GM21737 (cell line): ENCODE measurements around the gene ELMO3.

Experiments used
- ATAC-seq: cut with Tn5 transposase; IDR thresholded peaks from one replicate; pipeline ENCODE4 v1.9.1; 2021; ENCODE audit warnings: mild to moderate bottlenecking, moderate library complexity; ENCODE audit not compliant: unreplicated experiment

Gene ELMO3

DNA sequence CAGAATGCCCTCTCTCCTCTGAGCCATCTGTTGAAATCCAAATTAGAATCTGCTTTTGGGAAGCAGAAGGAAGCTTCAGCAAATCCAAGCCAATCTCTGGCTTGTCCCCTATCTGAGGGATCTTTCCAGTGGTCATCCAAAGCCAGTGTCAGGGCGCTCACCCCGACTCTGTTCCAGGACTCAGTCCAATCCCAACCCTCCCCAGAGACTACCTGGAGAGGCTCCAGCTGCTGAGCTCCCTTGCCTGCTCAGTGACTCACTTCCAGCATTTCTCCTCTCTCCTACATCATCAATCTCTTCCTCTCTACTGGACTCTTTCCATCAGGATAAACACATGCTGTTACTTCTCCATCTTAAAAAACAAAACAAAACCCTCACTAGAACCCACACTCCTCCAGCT is 17.6 kb upstream of the ELMO3 start:
- no peak for ATAC-seq

DNA sequence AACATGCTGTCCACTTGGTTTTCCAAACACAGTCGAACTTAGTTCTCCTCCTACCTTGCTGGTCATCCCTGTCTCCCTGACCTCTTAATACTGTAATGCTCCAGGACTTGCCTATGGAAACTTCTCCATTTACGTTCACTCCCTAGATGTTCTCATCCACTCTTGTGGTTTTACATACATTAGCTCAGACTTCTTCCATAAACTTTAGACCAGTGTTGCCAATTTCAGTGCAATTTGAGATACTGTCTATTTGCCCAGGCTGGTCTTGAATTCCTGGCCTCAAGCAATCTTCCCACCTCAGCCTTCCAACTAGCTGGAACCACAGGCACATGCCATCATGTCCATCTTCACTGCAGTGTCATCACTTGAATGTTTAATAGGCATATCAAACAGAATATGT is 16.6 kb upstream of the ELMO3 start:
- ATAC-seq, result no peak

DNA sequence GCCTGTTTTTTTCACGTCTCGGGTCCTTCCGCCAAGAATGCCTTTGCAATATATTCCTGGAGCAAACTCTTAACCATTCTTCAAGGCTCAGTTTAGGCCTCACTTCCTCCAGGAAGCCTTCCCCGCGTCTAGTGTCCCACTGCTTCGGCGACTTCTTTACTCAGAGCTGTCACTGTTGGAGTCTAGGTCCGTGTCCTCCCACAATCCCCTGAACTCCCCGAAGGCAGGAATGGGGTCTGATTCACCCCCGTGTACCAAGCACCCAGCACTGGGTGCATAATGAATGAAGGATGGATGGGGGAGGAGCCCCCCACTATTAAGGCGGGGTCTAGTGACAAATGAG is 15.7 kb upstream of the ELMO3 start:
- no peak for ATAC-seq

DNA sequence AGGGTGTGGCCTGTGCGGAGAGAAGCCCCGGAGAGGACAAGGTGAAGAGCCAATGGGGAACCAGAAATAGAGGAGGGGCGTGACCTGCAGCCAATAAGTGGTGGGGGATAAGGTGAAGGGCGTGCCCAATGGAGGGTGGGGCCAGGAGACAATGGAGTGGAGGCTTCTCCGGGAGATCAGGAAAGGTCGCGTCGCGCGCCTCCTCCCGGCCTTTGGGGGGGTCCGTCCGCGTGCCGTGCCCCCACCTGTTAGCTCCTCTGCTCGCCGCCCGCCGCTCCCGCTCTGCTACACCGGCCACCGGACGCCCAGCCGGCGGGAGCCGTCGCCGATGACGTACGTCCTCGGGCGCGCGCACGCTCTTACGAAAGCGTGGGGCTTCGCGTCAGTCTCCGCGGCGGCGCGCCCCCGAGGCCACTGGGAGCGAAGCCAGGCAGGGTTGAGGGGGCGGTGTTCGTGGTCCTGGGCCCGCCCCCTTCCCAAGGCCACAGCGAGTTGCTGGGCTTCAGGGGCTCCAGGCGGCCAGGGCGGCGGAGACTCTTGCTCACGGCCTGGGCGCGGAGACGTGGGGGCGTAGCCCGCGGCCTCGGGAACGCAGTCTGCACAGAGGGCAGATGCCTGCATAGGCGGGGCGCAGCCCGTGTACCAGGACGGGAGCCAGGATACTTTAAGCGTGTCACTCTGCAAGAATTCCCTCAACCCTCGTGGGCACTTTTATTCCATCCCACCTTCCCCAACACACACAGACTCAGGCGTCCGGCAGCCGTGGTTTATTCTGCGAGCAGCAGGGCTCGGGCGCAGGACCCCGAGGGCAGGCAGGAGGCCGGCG is 15.1 kb upstream of the ELMO3 start, which contains the start of gene MATCAP1:
Gene MATCAP1 (minus strand): TSS at position 337 of the 826 bp plus-strand sequence. CDS start 3,353 bp downstream, outside the sequence.
- peak; percentile 85 for ATAC-seq

- peak; percentile 9 for ATAC-seq
These were observed 14.4 kb upstream of the ELMO3 start for GRCh38 chr16:67184453-67184994.

GRCh38 chr16:67184995-67185650 is 13.8 kb upstream of the ELMO3 start:
- peak; percentile 27 for ATAC-seq

- ATAC-seq, result no peak
These were observed 13.2 kb upstream of the ELMO3 start for GRCh38 chr16:67185651-67186134.

DNA sequence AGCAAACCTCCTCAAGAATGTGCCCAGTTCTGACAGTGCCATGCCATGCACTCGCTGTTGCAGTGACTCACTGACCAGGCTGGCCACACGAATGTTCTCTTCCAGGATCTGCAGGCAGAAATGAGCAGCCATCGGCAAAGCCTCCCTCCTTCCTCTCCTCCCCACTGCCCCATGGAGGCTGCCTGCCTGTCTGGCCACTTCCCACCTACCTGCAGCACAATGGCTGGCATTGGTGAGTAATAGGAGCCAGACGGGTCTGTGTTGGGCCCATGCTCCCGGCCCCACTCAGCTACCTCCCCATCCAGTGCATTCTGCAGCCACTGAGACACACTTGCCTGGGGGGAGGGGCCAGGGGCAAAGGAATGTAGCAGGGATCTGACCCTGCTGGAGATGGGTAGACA is 12.4 kb upstream of the ELMO3 start:
- ATAC-seq, result no peak

- no peak for ATAC-seq
These were observed 11.6 kb upstream of the ELMO3 start for GRCh38 chr16:67187175-67187890.

DNA sequence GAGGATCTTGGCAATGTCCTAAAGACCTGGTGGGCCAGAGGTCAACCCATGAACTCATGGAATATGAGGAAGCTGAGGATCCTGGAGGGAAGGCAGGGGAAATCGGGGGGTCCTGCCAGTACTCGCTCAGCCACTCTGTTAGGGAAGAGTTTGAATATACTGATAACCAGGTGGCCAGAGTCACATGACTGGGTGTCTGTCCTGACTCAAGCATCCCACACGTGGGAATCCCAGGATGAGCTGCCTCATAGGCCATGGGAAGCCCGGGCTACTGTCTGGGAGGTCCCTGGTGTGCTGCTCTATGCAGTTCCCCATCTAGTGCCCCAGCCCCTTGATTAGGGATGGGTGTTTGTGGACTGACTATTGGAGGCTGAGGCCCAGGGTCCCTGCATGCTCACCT is 10.6 kb upstream of the ELMO3 start:
- ATAC-seq, result no peak

- no peak for ATAC-seq
These were observed 10.1 kb upstream of the ELMO3 start for GRCh38 chr16:67188798-67189197.

DNA sequence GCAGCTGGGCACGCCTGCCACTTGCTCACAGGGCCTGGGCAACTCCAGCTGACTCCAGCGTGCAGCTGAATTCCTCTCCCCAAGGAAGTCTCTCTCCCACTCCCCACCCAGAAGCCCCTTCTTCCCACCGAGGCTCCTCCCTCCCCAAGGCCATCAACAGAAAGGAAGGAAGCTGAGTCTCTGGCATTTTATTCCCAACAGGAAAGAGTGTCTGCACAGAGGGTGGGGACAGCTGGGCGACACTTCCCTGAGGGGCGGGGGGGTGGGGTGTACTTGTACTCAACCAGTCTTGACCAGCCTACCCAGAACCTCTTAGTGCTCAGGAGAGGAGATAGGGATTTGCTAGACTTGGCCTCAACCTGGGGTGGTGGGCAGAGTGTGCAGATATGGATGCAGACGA is 8.9 kb upstream of the ELMO3 start, which contains the start of gene EXOC3L1:
Gene EXOC3L1 (minus strand): TSS at position 96 of the 400 bp plus-strand sequence. CDS start 460 bp downstream, outside the sequence.
- ATAC-seq, result no peak

- ATAC-seq, result no peak
These were observed 8.2 kb upstream of the ELMO3 start for GRCh38 chr16:67190448-67191399.

DNA sequence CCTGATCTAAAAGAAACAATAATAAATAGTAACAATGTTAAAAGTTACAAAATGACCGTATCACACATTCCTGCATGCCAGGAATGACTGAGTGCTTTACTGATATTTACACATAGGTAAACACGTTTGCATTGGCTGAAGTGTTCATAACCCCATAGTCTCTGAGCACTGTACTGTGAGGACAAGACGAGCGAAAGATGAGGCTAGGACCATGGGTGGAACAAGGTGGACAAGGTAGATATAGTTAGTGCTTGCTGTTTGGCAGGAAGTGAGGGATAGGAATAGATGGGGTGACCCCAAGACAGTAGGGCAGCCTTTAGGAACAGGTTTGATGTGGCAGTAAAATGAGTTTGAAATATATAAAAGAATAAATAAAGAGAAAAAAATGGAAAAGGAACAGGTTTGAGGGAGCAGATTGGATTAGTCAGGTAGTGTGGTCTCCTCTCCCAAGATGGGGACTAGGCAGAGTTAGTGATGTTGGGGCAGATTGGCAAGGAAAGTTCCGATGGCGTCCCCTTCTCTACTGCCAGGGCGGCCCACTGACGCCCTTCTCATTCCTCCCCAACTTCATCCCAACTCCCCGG is 7.4 kb upstream of the ELMO3 start:
- ATAC-seq, result no peak

- peak; percentile 83 for ATAC-seq
These were observed 6.8 kb upstream of the ELMO3 start, which contains the start of gene E2F4 for GRCh38 chr16:67191995-67192681. Gene E2F4, plus strand, starts transcription at chr16:67192155. Its CDS starts 73 bp downstream, at chr16:67192228.

DNA sequence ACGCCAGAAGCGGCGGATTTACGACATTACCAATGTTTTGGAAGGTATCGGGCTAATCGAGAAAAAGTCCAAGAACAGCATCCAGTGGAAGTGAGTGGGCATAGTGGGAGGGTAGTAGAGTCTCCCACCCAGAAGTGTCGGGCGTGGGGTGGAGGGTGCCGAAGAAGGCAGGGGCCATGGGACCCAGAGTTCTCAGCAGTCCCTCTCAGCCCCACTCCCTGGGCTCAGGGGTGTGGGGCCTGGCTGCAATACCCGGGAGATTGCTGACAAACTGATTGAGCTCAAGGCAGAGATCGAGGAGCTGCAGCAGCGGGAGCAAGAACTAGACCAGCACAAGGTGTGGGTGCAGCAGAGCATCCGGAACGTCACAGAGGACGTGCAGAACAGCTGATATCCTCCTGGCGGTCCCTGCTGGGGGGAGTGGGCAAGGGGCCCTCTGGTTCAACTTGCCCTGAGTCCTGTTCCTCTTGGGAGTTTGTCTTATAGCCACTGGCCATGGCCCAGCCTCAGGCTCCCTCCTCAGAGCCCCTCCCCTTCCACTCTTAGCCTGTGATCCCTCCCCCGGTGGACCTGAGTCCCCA is 6.1 kb upstream of the ELMO3 start:
- no peak for ATAC-seq

- no peak for ATAC-seq
These were observed 5.4 kb upstream of the ELMO3 start for GRCh38 chr16:67193536-67193935.

DNA sequence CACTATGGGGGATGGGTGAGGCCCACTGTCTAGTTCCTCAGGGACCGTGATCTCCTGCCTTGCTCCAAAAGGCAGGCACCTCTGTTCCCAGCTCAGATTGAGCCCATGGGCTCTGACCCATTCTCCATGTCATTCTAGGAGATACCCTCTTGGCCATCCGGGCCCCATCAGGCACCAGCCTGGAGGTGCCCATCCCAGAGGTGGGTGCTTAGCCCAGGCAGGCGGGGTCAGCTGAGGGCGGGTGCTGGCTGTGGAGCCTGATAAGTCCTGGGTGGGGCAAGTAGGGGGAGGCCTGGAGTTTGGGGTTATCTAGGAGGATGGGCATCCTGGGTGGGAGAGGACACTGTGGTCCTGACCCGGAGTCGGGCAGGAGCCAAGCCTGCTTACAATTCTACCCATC is 4.7 kb upstream of the ELMO3 start:
- no peak for ATAC-seq

- ATAC-seq, result no peak
These were observed 3.3 kb upstream of the ELMO3 start for GRCh38 chr16:67195676-67196075.
